HepG2 (cell line): ENCODE measurements around the gene NFYB. TPM values are rescaled to one million over a fixed set of nuclear protein-coding genes. Genes with fewer than 3 reads are reported as not detected.

Experiments
- ATAC-seq: fragments of 200-7000 bp; cut with Tn5 transposase; 3 replicates; pipeline ENCODE4 v1.9.1; 2020; ENCODE audit warnings: mild to moderate bottlenecking, moderate library complexity
- BruUV-seq: library from RNA; stranded (reverse); fragments of 400-500 nt; replicated peaks from 2 replicates; lab custom pipeline; 2021; lab: Mats Ljungman, UMichigan
- CTCF ChIA-PET: fragments of 300-600 bp; formaldehyde crosslinking; extraction: SDS; loops from one replicate; lab custom pipeline; 2021; ENCODE audit warnings: low total read pairs, inconsistent platforms, low intra/inter-chr PET ratio; lab: Yijun Ruan, JAX
- POLR2A ChIA-PET: fragments of 350-600 bp; sonication (Branson Sonifier 250); formaldehyde crosslinking; loops from one replicate; lab custom pipeline; 2020; ENCODE audit warnings: antibody characterized with exemption, inconsistent platforms; lab: Yijun Ruan, JAX
- DNase-seq: peaks from one replicate; pipeline ENCODE4 v3.0.0-alpha.2; 2015; ENCODE audit warnings: low spot score
- FAIRE-seq: peaks from 3 replicates; lab custom pipeline; 2011; peaks lifted over from hg19 to GRCh38; lab: Jason Lieb, UNC
- H2AFZ ChIP-seq: one replicate; pipeline ENCODE4 v1.6.1; 2011; ENCODE audit warnings: low read length, inconsistent platforms
- H3K27ac ChIP-seq: fragments of 300-600 bp; 3 replicates; pipeline ENCODE4 v1.8.0; 2011; ENCODE audit warnings: mixed run types, mild to moderate bottlenecking, mixed read lengths, low read length, inconsistent platforms; ENCODE audit not compliant: insufficient read depth; ENCODE audit errors: extremely low read length
- H3K27me3 ChIP-seq, 2 experiments: fragments of 200-600 bp in 1 of 2; 2 replicates in 1 of 2; 3 replicates in 1 of 2; pipeline versions ENCODE4 v1.6.0 to v1.8.0; 2011; ENCODE audit warnings: low read length in 2 of 2, mild to moderate bottlenecking in 2 of 2, moderate library complexity in 2 of 2, inconsistent platforms in 1 of 2; ENCODE audit not compliant: insufficient read depth in 2 of 2, control insufficient read depth in 1 of 2
- H3K36me3 ChIP-seq, 2 experiments: fragments of 200-600 bp in 1 of 2; replicated peaks in 1 of 2; 2 replicates in 1 of 2; 3 replicates in 1 of 2; pipeline versions ENCODE4 v1.5.1 to v1.8.0; 2011; ENCODE audit warnings: low read length in 2 of 2, inconsistent platforms in 1 of 2; ENCODE audit not compliant: insufficient read depth in 2 of 2, control insufficient read depth in 1 of 2
- H3K4me1 ChIP-seq: 2 replicates; pipeline ENCODE4 v1.5.1; 2012; ENCODE audit warnings: low read length, inconsistent platforms; ENCODE audit not compliant: insufficient read depth
- H3K4me2 ChIP-seq: 2 replicates; pipeline ENCODE4 v1.6.0; 2011; ENCODE audit warnings: low read depth, low read length, inconsistent platforms
- H3K4me3 ChIP-seq, 3 experiments: fragments of 200-600 bp in 1 of 3; sonication (generic), shearing (Covaris generic) in 1 of 3; replicated peaks in 1 of 3; 2 replicates each; pipeline ENCODE4 v1.5.1; 2011 to 2016; ENCODE audit warnings: low read length in 3 of 3, inconsistent platforms in 2 of 3, low read depth in 2 of 3, mild to moderate bottlenecking in 2 of 3, control low read depth in 1 of 3, mixed read lengths in 1 of 3; ENCODE audit not compliant: insufficient read depth in 1 of 3
- H3K79me2 ChIP-seq: one replicate; pipeline ENCODE4 v1.6.1; 2011; ENCODE audit warnings: low read length, inconsistent platforms; ENCODE audit not compliant: insufficient read depth
- H3K9ac ChIP-seq: 2 replicates; pipeline ENCODE4 v1.6.0; 2011; ENCODE audit warnings: mild to moderate bottlenecking, low read depth, low read length, inconsistent platforms; ENCODE audit not compliant: insufficient read depth
- H3K9me3 ChIP-seq: 2 replicates; pipeline ENCODE4 v1.5.1; 2012; ENCODE audit warnings: mild to moderate bottlenecking, low read length
- H4K20me1 ChIP-seq: 2 replicates; pipeline ENCODE4 v1.6.0; 2011; ENCODE audit warnings: inconsistent platforms, mild to moderate bottlenecking, low read length, moderate library complexity; ENCODE audit not compliant: insufficient read depth
- DBP ChIP-seq: sonication (generic); formaldehyde crosslinking; IDR thresholded peaks from 2 replicates; pipeline ENCODE4 v1.4.0; 2020; ENCODE audit warnings: missing genetic modification reagents; ENCODE audit errors: not compliant biosample characterization
- GABPB1 ChIP-seq: IDR thresholded peaks from 2 replicates; pipeline ENCODE4 v1.6.1; 2016; ENCODE audit warnings: mild to moderate bottlenecking, missing genetic modification reagents, moderate library complexity, missing compliant biosample characterization
- HCFC1 ChIP-seq: fragments of 150-350 bp; IDR thresholded peaks from 2 replicates; pipeline ENCODE4 v1.6.1; 2014; ENCODE audit warnings: low read depth, low read length
- ISX ChIP-seq: sonication (generic); formaldehyde crosslinking; conservative IDR thresholded peaks from 2 replicates; pipeline ENCODE4 v1.5.0; 2020; ENCODE audit warnings: missing genetic modification reagents
- KDM5A ChIP-seq: fragments of 200-600 bp; sonication (generic); IDR thresholded peaks from 2 replicates; pipeline ENCODE4 v1.7.0; 2018; ENCODE audit warnings: antibody characterized with exemption, mild to moderate bottlenecking, low read length, borderline replicate concordance
- MTA3 ChIP-seq: sonication (generic); formaldehyde crosslinking; IDR thresholded peaks from 2 replicates; pipeline ENCODE4 v1.4.0; 2020; ENCODE audit warnings: missing genetic modification reagents
- NBN ChIP-seq: fragments of 450-650 bp; conservative IDR thresholded peaks from 2 replicates; pipeline ENCODE4 v1.6.1; 2017
- NFIC ChIP-seq: IDR thresholded peaks from 2 replicates; pipeline ENCODE4 v1.6.1; 2012; ENCODE audit warnings: mild to moderate bottlenecking, low read length, inconsistent platforms
- NR2F1 ChIP-seq, 2 experiments: fragments of 450-650 bp in 1 of 2; formaldehyde crosslinking in 1 of 2; IDR thresholded peaks; 2 replicates each; pipeline versions ENCODE4 v1.5.0 to v1.6.1; 2016 to 2020; ENCODE audit warnings: mild to moderate bottlenecking in 1 of 2, missing compliant biosample characterization in 1 of 2, missing genetic modification reagents in 1 of 2, moderate library complexity in 1 of 2
- RARG ChIP-seq: sonication (generic); formaldehyde crosslinking; IDR thresholded peaks from 2 replicates; pipeline ENCODE4 v1.4.0; 2020; ENCODE audit warnings: low read depth, mild to moderate bottlenecking, missing genetic modification reagents
- TRIM22 ChIP-seq: fragments of 450-650 bp; IDR thresholded peaks from 2 replicates; pipeline ENCODE4 v1.6.1; 2017
- ZBTB44 ChIP-seq: sonication (generic); formaldehyde crosslinking; IDR thresholded peaks from 2 replicates; pipeline ENCODE4 v1.4.0; 2020; ENCODE audit warnings: missing genetic modification reagents
- ZNF234 ChIP-seq: sonication (generic); formaldehyde crosslinking; conservative IDR thresholded peaks from 2 replicates; pipeline ENCODE4 v1.5.1; 2020; ENCODE audit warnings: mild to moderate bottlenecking, missing genetic modification reagents
- ZNF331 ChIP-seq: sonication (generic); formaldehyde crosslinking; IDR thresholded peaks from 2 replicates; pipeline ENCODE4 v1.4.0; 2020; ENCODE audit warnings: missing genetic modification reagents
- ZNF7 ChIP-seq: IDR thresholded peaks from 2 replicates; pipeline ENCODE4 v1.6.1; 2016; ENCODE audit warnings: missing biosample characterization, missing genetic modification reagents
- ZSCAN5A ChIP-seq: sonication (generic); formaldehyde crosslinking; IDR thresholded peaks from 2 replicates; pipeline ENCODE4 v1.8.0; 2022; ENCODE audit warnings: mild to moderate bottlenecking, missing genetic modification reagents, borderline replicate concordance
- WGBS: methylation state at CpG from one replicate; pipeline ENCODE4 v1.1.6; 2017; ENCODE audit warnings: low lambda C conversion rate; 5-methylcytosine and 5-hydroxymethylcytosine counted together
- in situ Hi-C: cut with HindIII; loops from 2 replicates; pipeline ENCODE4 v1.10.0; 2017; ENCODE audit warnings: low pct_unique_long_range_greater_than_20kb; ENCODE audit not compliant: extremely low pct_ligation_motif_present
- intact Hi-C: fragments of 100-400 bp; cut with micrococcal nuclease; formaldehyde crosslinking; loops from one replicate; pipeline ENCODE4 v1.10.0; 2022; ENCODE audit not compliant: unreplicated experiment
- polyA plus RNA-seq, 8 experiments: library from polyadenylated mRNA; depleted of rRNA in 3 of 8; stranded (reverse) in 7 of 8; unstranded in 1 of 8; fragments of >200 nt; fragmentation: Illumina TruSeq in 4 of 8; extraction: Trizol in 4 of 8; gene quantifications; 2 replicates each; pipeline versions ENCODE4 v1.2.1 to v1.2.3, GENCODE V29; 2011 to 2016; ENCODE audit warnings: low read depth in 4 of 8, missing spikeins in 1 of 8, mixed read lengths in 1 of 8; ENCODE audit not compliant: insufficient read depth in 1 of 8
- total RNA-seq, 5 experiments: library from RNA; depleted of rRNA; stranded (reverse); fragments of >200 nt; fragmentation: Illumina TruSeq; extraction: Trizol; gene quantifications; 2 replicates each; pipeline ENCODE4 v1.2.3, GENCODE V29; 2016; ENCODE audit warnings: low read depth in 1 of 5

Gene NFYB
- total and polyA plus RNA-seq, 2 of the 13 experiments (the other 11 are each of a cell fraction or from before 2014, with no cell fraction given) = 18.7 to 36.6 TPM

- FAIRE-seq = no peak
- ChIA-PET POLR2A (no interaction called here), CTCF (no interaction called here)
- Histone ChIP-seq H3K4me3 (no peak overlapping the region), H3K36me3 (peaks cover 0 to 2% of the 10 kb centered on the region in 2 experiments; a peak in 2 of 5 replicates), H3K4me1 (no peaks in the 10 kb centered on the region), H3K79me2 (no peaks in the 10 kb centered on the region), H3K27ac (no peak overlapping the region), H3K9me3 (no peaks in the 10 kb centered on the region), H3K4me2 (no peak overlapping the region), H3K9ac (no peak overlapping the region), H4K20me1 (no peaks in the 10 kb centered on the region), H2AFZ (no peak overlapping the region), H3K27me3 (no peaks in the 10 kb centered on the region)
- 97% methylated on average over 2 of the region's 2 CpGs for WGBS
- no peak for TF ChIP-seq GABPB1 (CRISPR knock-in tag)
- TF ChIP-seq KDM5A = no peak
- TF ChIP-seq ISX (CRISPR knock-in tag) = no peak
- TF ChIP-seq ZSCAN5A (CRISPR knock-in tag) = no peak
- TF ChIP-seq RARG (CRISPR knock-in tag) = no peak
- no peak for TF ChIP-seq NBN
- no peak for TF ChIP-seq ZNF331 (CRISPR knock-in tag)
- no peak for TF ChIP-seq ZNF234 (CRISPR knock-in tag)
- TF ChIP-seq NFIC = no peak
- no peak for TF ChIP-seq TRIM22
- TF ChIP-seq ZBTB44 (CRISPR knock-in tag) = no peak
- no peak for TF ChIP-seq DBP (CRISPR knock-in tag)
- no peak for TF ChIP-seq MTA3 (CRISPR knock-in tag)
- TF ChIP-seq HCFC1 = no peak
- no peak for TF ChIP-seq ZNF7 (CRISPR knock-in tag)
- TF ChIP-seq NR2F1 (CRISPR knock-in tag; IDR thresholded peaks at IDR 0.05) = no peak
- in situ Hi-C loops = no loop called here
- DNase-seq = no peak
- BruUV-seq = no TSS peak
- no peak for ATAC-seq
- intact Hi-C loops = no loop called here
These were observed 40.1 kb downstream of the NFYB start for GRCh38 chr12:104097954-104098353.
